Muscle layer of colon (tissue), 2 donors: ENCODE measurements around the gene DEFB110.

Experiments
- H3K27ac ChIP-seq: one replicate; pipeline ENCODE4 v1.7.0; 2013; ENCODE audit warnings: low read depth, mild to moderate bottlenecking, low read length, moderate library complexity
- H3K27me3 ChIP-seq, 2 donors: one replicate each; pipeline ENCODE4 v1.7.0; 2013; ENCODE audit warnings: low read length in 2 of 2, mild to moderate bottlenecking in 2 of 2; ENCODE audit not compliant: insufficient read depth in 2 of 2, control insufficient read depth in 1 of 2
- H3K36me3 ChIP-seq: one replicate; pipeline ENCODE4 v1.7.0; 2013; ENCODE audit warnings: mild to moderate bottlenecking, low read length; ENCODE audit not compliant: insufficient read depth
- H3K4me1 ChIP-seq: one replicate; pipeline ENCODE4 v1.7.0; 2013; ENCODE audit warnings: mild to moderate bottlenecking, low read length; ENCODE audit not compliant: insufficient read depth
- H3K4me3 ChIP-seq, 2 donors: one replicate each; pipeline ENCODE4 v1.7.0; 2013; ENCODE audit warnings: low read length in 2 of 2, low read depth in 1 of 2, mild to moderate bottlenecking in 1 of 2, moderate library complexity in 1 of 2
- H3K9ac ChIP-seq: one replicate; pipeline ENCODE4 v1.7.0; 2013; ENCODE audit warnings: low read length
- H3K9me3 ChIP-seq: one replicate; pipeline ENCODE4 v1.7.0; 2013; ENCODE audit warnings: mild to moderate bottlenecking, low read length
- donor health status: abdominal sarcoma.
- donor health status: Adenocarcinoma of cecum.

Gene DEFB110

DNA sequence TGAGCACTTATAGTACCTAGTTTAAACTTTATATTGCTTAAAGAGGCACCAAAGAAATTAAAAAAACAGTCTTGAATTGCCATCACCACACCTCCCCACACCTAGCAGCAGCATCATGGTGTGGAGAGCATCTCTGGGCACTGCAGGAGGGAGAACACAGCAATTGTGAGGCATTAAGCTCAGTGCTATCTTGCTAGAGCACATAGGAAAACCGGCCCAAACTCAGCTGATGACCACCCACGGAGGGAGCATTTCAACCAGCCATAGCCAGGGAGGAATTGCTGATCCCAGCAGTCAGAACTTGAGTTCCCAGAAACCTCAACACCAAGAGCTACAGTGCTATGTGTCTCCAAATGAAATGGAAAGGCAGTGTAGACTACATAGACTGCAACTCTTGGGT lies 32.9 kb downstream of the DEFB110 start:
- no peaks in the 10 kb centered on the region for H3K27me3 ChIP-seq
- no peaks in the 10 kb centered on the region for H3K4me1 ChIP-seq
- H3K27ac ChIP-seq, result no peak overlapping the region
- H3K36me3 ChIP-seq, result no peaks in the 10 kb centered on the region
- no peaks in the 10 kb centered on the region for H3K9me3 ChIP-seq
- no peak overlapping the region for H3K4me3 ChIP-seq
- H3K9ac ChIP-seq, result no peak overlapping the region

DNA sequence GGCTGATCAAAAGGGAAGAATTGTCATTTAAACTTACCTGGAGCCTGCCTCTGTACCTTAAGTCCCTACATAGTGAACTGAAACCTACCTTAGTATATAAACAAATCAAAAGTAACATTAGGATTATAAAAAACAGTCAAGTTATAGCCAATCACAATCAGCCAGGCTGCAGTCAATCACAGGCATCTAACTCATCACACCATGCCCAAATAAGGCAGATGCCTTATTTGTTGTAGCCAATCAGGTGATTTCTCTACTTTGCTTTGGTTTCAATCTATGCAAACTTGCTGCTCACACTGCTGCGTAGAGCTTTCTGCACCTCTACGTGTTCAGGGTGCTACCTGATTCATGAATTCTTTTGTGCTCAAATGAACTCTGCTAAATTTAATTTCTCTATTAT lies 34.0 kb downstream of the DEFB110 start:
- no peak overlapping the region for H3K9ac ChIP-seq
- H3K27ac ChIP-seq, result no peak overlapping the region

DNA sequence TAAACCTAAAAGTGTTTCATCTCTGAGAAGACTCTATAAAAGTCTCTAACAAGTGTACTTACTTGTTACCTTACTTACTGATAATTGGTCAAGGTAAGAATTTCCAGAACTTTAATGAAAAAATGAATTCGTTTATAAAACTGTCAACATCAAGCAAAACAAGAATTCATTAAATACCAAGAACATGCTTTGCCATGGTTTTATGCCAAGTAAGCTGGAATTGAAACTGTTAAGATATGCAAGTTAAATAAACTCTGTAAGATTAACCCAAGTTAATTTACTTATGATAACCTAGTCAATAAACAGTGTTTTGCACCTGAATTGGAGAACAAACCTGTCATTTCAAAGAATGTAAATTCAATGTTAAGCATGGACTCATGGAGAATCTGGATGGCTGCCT lies 35.2 kb downstream of the DEFB110 start:
- no peaks in the 10 kb centered on the region for H3K9me3 ChIP-seq
- no peaks in the 10 kb centered on the region for H3K27me3 ChIP-seq
- no peak overlapping the region for H3K4me3 ChIP-seq
- no peak overlapping the region for H3K9ac ChIP-seq
- H3K27ac ChIP-seq, result no peak overlapping the region
- peaks cover 5% of the 10 kb centered on the region for H3K4me1 ChIP-seq
- H3K36me3 ChIP-seq, result no peaks in the 10 kb centered on the region

More for the DNA sequence above, 34.0 kb downstream of the DEFB110 start:
- no peak overlapping the region for H3K4me3 ChIP-seq
- H3K4me1 ChIP-seq, result no peaks in the 10 kb centered on the region
- no peaks in the 10 kb centered on the region for H3K36me3 ChIP-seq
- no peaks in the 10 kb centered on the region for H3K9me3 ChIP-seq
- no peaks in the 10 kb centered on the region for H3K27me3 ChIP-seq

DNA sequence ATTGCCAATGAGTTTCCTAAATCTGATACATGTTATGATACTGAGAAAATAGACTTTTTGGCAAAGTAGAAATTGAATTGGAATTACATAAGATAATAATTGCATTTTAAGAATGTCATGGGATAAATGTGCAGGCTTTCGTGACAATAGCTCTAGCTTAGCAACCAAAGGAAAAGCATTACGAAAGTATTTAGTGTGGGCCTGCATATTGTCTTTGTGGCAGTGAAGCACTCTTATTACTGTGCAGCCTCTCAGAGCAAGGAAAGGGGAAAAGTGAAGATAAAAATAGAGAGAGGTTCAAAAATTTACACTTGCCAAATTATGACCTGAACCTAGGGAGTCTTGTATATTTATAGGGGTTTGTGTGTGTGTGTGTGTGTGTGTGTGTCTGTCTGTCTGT lies 39.7 kb downstream of the DEFB110 start:
- Histone ChIP-seq H3K36me3 (no peaks in the 10 kb centered on the region), H3K27me3 (no peaks in the 10 kb centered on the region), H3K9me3 (no peaks in the 10 kb centered on the region), H3K27ac (no peak overlapping the region), H3K4me3 (no peak overlapping the region), H3K4me1 (peaks cover 8% of the 10 kb centered on the region), H3K9ac (no peak overlapping the region)

DNA sequence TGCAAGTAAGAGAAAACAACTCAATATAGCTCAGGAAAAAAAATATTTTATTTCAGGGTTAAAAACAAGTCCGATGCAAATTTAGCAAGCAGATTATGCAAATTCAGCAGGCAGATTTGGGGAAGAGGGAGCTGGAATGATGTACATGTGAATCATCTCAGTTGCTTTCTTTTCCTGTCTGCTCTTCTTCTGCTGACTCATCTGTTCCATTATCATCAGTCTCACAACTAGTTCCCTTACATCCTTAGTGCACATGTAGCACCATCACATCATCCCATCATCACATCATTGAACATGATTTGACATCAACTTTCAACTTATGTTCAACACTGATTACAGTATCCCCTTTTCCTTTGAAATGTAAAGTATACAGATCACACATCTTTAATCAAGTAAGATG lies 40.9 kb downstream of the DEFB110 start:
- H3K4me3 ChIP-seq, result no peak overlapping the region

DNA sequence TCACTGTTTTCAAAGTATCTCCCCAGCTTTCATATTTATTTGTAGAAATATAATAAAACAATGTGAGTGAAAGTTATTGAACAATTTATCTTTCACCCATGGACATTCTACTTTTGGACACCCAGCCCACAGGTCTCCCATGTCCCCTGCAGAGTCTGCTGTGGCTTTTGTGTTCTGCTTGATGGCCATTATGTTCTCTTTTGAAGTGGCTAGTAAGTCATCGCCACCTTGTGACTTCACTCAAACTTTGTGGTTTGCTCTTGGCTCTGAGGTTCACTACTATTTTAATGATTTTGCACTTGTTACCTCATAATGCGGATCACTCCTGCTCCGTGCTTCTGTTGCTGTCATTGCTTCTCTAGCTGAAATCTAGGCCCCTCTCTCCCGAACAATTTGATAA lies 42.2 kb downstream of the DEFB110 start:
- Histone ChIP-seq H3K4me1 (peaks cover 8% of the 10 kb centered on the region), H3K9me3 (no peaks in the 10 kb centered on the region), H3K36me3 (no peaks in the 10 kb centered on the region), H3K27me3 (no peaks in the 10 kb centered on the region), H3K4me3 (no peak overlapping the region), H3K27ac (no peak overlapping the region), H3K9ac (no peak overlapping the region)

More for the DNA sequence above, 40.9 kb downstream of the DEFB110 start:
- Histone ChIP-seq H3K27ac (no peak overlapping the region), H3K36me3 (no peaks in the 10 kb centered on the region), H3K27me3 (no peaks in the 10 kb centered on the region), H3K9ac (no peak overlapping the region), H3K9me3 (no peaks in the 10 kb centered on the region), H3K4me1 (peaks cover 8% of the 10 kb centered on the region)

DNA sequence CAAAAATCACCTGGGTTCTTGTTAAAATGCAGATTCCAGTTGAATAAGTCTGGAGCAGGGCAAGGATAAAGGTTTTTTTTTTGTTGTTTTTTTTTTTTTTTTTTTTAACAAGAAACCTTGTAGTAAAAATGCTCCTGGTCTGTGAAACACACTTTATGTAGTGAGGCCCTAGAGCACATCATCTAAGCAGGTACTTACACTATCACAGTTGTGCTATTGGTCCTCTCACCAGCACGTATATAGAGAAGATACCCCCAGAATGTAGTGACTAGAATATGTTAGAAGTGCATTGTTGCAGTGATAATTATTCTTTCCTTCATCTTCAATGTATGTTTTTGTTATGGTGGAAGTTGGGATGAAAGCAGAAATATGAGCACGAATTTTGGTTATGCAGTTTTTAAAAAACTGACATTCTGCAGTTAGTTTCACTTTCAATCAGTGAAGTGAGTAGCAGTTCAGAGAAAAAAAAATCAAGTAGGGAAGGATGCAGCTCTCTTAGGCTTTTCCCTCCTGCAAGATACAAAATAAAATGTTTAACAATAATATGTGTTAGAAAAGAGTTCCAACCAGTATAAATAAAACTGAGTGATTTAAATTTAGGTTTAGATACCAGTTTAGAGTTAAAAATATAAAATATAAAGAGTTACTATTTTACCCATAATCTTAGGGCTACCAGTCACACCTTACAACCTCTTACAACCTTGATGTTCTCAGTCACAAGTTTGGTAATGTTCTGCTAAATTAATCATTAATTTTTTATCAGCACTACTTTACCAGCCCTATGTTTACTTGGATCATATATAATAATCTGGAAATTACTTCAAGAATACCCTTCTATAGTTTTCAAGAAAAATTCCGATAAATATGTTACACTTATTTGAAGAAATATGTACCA lies 43.2 kb downstream of the DEFB110 start:
- H3K4me3 ChIP-seq, result peak overlapping the region in 1 of 2 donors; percentile 52
- no peaks in the 10 kb centered on the region for H3K27me3 ChIP-seq
- peaks cover 8% of the 10 kb centered on the region for H3K4me1 ChIP-seq
- no peaks in the 10 kb centered on the region for H3K9me3 ChIP-seq
- no peaks in the 10 kb centered on the region for H3K36me3 ChIP-seq
- no peak overlapping the region for H3K9ac ChIP-seq
- no peak overlapping the region for H3K27ac ChIP-seq

DNA sequence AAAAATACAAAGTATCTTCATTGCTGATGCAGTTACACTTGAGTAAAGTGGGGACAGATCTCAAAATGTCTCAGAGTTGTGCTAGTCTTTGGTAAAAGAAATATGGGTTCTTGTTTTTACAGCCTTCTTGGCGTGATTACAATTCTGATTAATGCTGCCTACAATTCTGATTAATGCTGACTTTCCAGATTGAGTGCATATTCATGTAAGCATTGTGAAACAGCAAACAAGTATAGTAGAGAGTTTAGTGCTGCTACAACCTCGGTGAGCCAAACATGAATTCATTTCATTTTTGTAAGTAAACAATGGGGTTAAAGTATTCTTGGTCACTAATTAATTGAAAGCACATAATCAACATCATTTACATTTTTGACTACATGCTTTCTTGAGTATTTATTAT lies 52.2 kb downstream of the DEFB110 start, which contains the start of gene DEFB113:
DEFB113 (minus strand) TSS at position 21 of the 400 bp plus-strand sequence; CDS start at position 21, 0 bp downstream.
- Histone ChIP-seq H3K4me3 (no peak within 1 kb of the TSS), H3K27ac (no peak within 1 kb of the TSS), H3K4me1 (no peaks in the 10 kb centered on the region), H3K9me3 (no peaks in the 10 kb centered on the region), H3K9ac (no peak within 1 kb of the TSS), H3K27me3 (no peaks in the 10 kb centered on the region), H3K36me3 (no peaks in the 10 kb centered on the region)
